GM23248 (cell line): ENCODE data around the gene TMEM120A.

ENCODE experiments used
- EZH2 ChIP-seq: fragments of 200-600 bp; sonication (generic); IDR thresholded peaks from 2 replicates; pipeline ENCODE4 v1.6.1; 2018; ENCODE audit warnings: antibody characterized with exemption, mild to moderate bottlenecking; ENCODE audit not compliant: insufficient read depth, poor library complexity, severe bottlenecking
- EZH2phosphoT487 ChIP-seq: fragments of 200-600 bp; sonication (generic); IDR thresholded peaks from 2 replicates; pipeline ENCODE4 v1.6.1; 2018; ENCODE audit warnings: antibody characterized with exemption, moderate library complexity, mild to moderate bottlenecking, low read depth; ENCODE audit not compliant: insufficient read depth

DNA sequence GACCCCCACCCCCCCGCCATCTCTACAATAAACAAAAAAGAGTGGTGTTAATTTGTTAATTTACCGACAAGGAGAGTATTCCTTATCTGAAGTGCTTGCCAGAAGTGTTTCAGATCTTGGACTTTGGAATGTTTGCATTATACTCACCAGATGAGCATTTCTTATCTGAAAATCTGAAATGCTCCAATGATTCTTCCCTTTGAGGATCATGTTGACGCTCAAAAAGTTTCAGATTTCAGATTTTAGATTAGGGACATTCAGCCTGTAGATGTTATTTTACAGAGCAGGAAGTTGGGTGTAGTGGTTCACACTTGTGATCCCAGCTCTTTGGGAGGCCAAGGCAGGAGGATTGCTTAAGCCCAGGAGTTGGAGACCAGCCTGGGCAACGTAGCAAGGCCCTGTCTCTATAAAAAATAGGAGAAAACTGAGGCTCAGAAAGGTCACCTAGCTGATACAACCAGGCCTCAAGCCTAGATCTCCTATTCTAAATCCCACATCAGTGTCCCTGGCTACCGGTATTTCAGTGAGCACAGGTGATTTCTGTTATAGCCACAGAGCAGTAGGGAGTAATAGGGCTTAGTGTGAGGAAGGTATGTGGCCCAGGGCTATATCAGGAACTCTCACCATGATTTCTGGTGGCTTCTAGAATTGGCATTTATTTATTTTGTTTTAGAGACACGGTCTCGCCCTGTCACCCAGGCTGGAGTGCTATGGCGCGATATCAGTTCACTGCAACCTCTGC lies 35.4 kb downstream of the TMEM120A start:
- no peak for TF ChIP-seq EZH2phosphoT487
- no peak for TF ChIP-seq EZH2
